NCI-H1694 (cell line): ENCODE results near the gene CRY2.
A peak's percentile ranks its signal among the peaks of the same experiment; 100 is the strongest.

Experiments
- DNase-seq: peaks from one replicate; lab custom pipeline; 2025; lab: John Stamatoyannopoulos, UW

Gene CRY2

GRCh38 chr11:45879803-45880686 is 32.8 kb downstream of the CRY2 start:
- no peak for DNase-seq

- peak; percentile 72 for DNase-seq
Measured at GRCh38 chr11:45880772-45881570, 33.7 kb downstream of the CRY2 start.

- DNase-seq, result no peak
Measured at GRCh38 chr11:45881708-45882368, 34.6 kb downstream of the CRY2 start.

GRCh38 chr11:45884596-45885185 is 37.4 kb downstream of the CRY2 start:
- no peak for DNase-seq

GRCh38 chr11:45885274-45885920 is 38.1 kb downstream of the CRY2 start, which contains the start of gene MAPK8IP1:
Gene MAPK8IP1 (plus strand): TSS chr11:45885651. CDS start chr11:45885821, 170 bp downstream.
- DNase-seq, result no peak

- DNase-seq, result no peak
Measured at GRCh38 chr11:45885921-45886721, 38.8 kb downstream of the CRY2 start.

GRCh38 chr11:45886816-45887520 is 39.7 kb downstream of the CRY2 start:
- no peak for DNase-seq

- DNase-seq, result no peak
Measured at GRCh38 chr11:45887587-45887986, 40.3 kb downstream of the CRY2 start.

GRCh38 chr11:45889555-45889954 is 42.3 kb downstream of the CRY2 start:
- no peak for DNase-seq

- no peak for DNase-seq
Measured at GRCh38 chr11:45889966-45890365, 42.7 kb downstream of the CRY2 start.

GRCh38 chr11:45890886-45891550 is 43.7 kb downstream of the CRY2 start:
- DNase-seq, result no peak

GRCh38 chr11:45892856-45893255 is 45.6 kb downstream of the CRY2 start:
- no peak for DNase-seq

- DNase-seq, result no peak
Measured at GRCh38 chr11:45894555-45895247, 47.4 kb downstream of the CRY2 start.

GRCh38 chr11:45895553-45896259 is 48.4 kb downstream of the CRY2 start:
- no peak for DNase-seq

GRCh38 chr11:45896422-45896984 is 49.2 kb downstream of the CRY2 start:
- DNase-seq, result no peak

- DNase-seq, result no peak
Measured at GRCh38 chr11:45897556-45897955, 50.3 kb downstream of the CRY2 start.

- DNase-seq, result no peak
Measured at GRCh38 chr11:45899086-45899447, 51.8 kb downstream of the CRY2 start.
